ENCODE results near the gene DIPK2A.

Gene DIPK2A

GRCh38 chr3:143974271-143975238, 2.9 kb downstream of the DIPK2A start:
- no peak for DNase-seq (ENCODE audit: low spot score)
- Histone ChIP-seq H3K27ac (peak overlapping the region in 1 of 2 donors; percentile 36), H3K4me3 (peak overlapping the region; percentile 93)
- TF ChIP-seq CTCF (IDR thresholded peaks at IDR 0.05): no peak

- no peak overlapping the region for H3K27ac ChIP-seq
- TF ChIP-seq CTCF (IDR thresholded peaks at IDR 0.05): peak; percentile 24
- peak overlapping the region; percentile 93 for H3K4me3 ChIP-seq
- no peak for DNase-seq (ENCODE audit: low spot score)
These were observed 4.0 kb downstream of the DIPK2A start for GRCh38 chr3:143975554-143976152.

- TF ChIP-seq CTCF (IDR thresholded peaks at IDR 0.05): no peak
- DNase-seq (ENCODE audit: low spot score): no peak
- H3K4me3 ChIP-seq: peak overlapping the region; percentile 93
- peak overlapping the region; percentile 55 to 70 for H3K27ac ChIP-seq
These were observed 6.0 kb downstream of the DIPK2A start for GRCh38 chr3:143977341-143978262.

- Histone ChIP-seq H3K27ac (peak overlapping the region; percentile 54 to 55), H3K4me3 (peak overlapping the region; percentile 93)
- DNase-seq (ENCODE audit: low spot score): no peak
- TF ChIP-seq CTCF (IDR thresholded peaks at IDR 0.05): no peak
These were observed 6.6 kb downstream of the DIPK2A start for GRCh38 chr3:143978263-143978631.

- no peak for TF ChIP-seq CTCF (IDR thresholded peaks at IDR 0.05)
- H3K27ac ChIP-seq: peak overlapping the region in 1 of 2 donors; percentile 17
- no peak overlapping the region for H3K4me3 ChIP-seq
- DNase-seq (ENCODE audit: low spot score): no peak
These were observed 7.4 kb downstream of the DIPK2A start for GRCh38 chr3:143979041-143979440.

GRCh38 chr3:143979813-143980212, 8.2 kb downstream of the DIPK2A start:
- no peak for TF ChIP-seq CTCF (IDR thresholded peaks at IDR 0.05)
- H3K4me3 ChIP-seq: peak overlapping the region; percentile 11
- no peak overlapping the region for H3K27ac ChIP-seq
- no peak for DNase-seq (ENCODE audit: low spot score)
